CD4-positive, alpha-beta T cell treated with Interleukin-6 for 4 hours (primary cell): Measurements from ENCODE around the gene ATP6AP1.

Experiments used
- DNase-seq: peaks from one replicate; pipeline ENCODE4 v3.0.0-alpha.2; 2020; ENCODE audit warnings: mixed read lengths

Gene ATP6AP1

DNA sequence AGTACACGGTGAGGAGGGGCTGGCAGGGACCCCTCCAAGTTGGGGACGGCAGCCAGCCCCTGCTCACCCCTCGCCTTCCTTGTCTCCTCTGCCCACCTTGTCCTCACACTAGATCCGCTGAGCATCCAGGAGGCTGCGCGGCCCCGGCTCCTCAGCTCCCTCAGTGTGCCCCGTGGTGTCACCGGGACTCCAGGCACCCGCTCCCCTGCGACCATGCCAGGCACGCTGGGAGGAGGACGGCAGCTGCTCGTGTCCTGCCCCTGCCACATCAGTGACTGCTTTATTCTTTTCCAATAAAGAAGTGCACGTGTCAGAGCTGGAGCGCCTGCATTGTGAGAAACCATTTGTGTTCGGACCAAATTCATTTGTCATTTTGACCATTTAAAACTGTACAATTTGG lies 21.8 kb downstream of the ATP6AP1 start:
- no peak for DNase-seq

DNA sequence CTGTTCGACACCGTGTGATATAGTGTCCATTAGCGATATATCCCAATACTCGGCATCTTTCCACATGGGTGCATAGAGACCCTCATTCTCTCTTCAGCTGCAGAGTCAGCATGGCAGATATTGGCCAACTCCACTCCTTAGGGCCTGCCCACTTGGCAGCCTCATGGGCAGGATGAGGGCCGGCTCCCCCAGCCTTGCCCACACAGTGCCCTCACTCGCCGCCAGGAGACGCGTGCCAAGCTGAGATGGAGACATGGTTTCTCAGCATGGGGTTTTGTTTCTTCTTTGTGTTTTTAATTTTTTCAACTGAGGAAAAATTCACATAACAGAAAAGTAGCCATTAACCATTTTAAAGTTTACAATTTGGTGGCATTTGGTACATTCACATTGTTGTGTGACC lies 24.3 kb downstream of the ATP6AP1 start:
- DNase-seq: no peak

DNA sequence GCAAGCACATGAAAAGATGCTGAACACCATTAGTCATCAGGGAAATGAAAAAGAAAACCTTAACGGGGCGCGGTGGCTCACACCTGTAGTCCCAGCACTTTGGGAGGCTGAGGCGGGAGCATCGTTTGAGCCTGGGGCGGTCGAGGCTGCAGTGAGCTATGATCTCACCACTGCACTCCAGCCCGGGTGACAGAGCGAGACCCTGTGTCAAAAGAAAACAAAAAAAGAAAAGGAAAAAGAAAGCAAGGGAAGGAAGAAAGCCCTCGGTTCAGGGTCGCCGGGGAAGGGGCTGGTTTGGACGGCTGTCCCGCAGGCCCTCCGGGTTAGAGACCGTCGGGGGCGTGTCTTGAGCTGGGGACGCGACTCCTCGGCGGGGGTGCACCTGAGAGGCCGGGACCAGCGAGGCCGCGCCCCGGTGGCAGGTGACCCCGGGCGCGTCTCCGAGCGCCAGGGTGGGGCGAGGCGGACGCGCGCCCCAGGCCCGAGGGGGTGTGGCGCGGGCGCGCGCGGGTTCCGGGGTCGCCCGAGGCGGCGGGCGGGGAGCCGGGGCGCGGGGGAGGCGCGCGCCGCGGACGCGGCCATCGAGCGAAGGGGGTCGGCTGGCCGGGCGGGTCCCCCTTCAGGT lies 29.1 kb downstream of the ATP6AP1 start:
- DNase-seq: peak; percentile 73

DNA sequence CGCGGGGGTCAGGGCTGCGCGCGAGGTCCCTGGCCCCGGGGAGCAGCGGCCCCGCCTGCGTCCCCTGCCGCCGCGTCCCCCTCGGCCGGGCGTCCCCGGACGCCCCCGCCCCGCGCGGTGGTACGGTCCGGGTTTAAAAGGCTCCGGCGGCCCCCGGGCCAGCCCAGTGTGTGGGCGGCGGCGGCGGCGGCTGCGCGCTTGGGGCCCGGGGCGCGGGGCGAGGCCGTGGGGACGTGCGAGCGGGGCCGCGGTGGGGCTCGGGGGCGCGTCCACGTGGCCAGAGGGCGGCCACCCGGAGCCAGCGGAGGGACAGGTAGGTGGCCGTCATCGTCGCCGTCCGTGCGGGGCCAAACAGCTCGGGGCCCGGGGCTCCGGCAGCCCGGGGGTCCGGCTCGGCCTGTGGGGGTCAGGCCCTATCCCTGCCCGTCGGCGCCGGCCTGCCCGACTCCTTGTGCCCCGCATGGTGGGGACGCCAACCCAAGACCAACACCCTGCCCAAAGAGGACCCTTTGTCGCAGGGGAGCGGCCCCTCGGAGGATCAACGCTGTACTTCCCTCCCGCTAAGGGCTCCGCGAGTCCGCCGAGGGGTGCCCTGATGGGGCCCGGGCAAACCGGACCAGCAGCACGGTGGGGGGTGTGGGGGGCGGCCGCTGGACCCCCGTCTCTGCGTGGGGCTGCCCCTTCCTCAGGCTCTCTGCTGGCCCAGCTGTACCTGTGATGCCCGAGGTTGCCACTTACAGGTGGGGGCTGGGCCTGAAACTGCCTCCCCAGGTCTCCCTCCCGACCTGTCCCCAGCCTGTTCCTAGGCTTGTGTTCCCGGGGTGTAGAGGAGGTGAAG lies 29.9 kb downstream of the ATP6AP1 start, which contains the start of gene PLXNA3:
Gene PLXNA3 (plus strand): TSS at position 166 of the 838 bp plus-strand sequence. CDS start 1,903 bp downstream, outside the sequence.
- DNase-seq: peak; percentile 72

DNA sequence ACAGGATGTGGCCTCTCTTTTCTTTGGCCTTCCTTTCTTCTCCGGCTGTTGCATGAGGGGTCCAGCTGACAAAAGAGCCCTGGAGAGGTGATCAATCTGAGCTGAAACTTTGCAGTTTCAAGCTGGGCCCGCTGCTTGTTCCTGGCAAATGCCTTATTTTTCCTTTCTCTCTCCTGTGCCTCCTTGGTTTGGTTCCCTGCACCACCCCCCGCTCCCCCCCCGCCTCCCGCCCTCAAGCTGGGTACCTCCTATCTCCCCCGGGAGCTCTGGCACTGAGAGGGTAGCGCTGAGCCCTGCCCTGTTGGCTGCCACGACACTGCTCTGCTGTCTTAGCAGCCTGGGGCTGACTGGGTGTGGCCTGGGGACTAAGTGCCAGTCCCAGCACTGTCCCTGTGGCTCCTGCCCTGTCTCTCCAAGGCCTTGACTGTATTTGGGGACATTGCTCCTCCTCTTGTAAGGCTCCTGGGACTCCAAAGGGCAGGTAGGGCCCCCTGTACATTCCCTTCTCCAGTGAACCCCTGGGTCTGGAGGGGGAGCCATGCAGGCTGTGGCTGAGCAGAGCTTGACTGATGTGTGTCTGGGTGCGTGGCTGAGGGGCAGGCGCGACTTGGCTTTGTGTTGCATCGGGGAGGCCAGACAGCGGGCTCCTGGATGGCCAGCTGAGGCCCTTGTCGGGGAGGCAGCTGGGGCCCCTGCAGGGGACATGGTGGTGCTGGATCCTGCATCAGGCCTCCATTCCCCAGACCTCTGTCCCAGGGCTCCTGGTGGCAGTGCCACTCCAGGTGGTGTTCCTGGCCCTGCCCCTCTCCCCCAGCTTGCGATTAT lies 30.7 kb downstream of the ATP6AP1 start:
- peak; percentile 36 for DNase-seq

DNA sequence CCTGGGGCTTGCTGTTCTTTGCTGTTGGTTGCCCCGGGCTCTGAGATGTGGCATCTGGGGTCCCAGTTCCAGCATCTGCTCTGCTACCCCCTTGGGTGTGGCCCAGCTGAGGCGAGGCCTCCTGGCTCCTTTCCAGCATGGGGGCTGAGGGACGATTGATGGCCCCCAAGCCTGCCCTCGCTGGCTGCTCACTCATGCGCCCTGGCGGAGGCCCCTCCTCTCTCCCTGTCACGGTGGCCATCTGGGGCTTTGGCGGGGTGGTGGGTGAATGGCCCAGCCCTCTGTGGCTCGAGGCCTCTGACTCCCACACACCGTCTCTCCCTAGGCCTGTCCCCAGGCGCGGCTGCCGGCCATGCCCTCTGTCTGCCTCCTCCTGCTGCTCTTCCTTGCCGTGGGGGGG lies 31.4 kb downstream of the ATP6AP1 start:
- no peak for DNase-seq

DNA sequence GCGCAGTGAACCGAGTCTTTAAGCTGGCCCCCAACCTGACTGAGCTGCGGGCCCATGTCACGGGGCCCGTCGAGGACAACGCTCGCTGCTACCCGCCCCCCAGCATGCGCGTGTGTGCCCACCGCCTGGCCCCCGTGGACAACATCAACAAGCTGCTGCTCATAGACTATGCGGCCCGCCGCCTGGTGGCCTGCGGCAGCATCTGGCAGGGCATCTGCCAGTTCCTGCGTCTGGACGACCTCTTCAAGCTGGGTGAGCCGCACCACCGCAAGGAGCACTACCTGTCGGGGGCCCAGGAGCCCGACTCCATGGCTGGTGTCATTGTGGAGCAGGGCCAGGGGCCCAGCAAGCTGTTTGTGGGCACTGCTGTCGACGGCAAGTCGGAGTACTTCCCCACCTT lies 31.8 kb downstream of the ATP6AP1 start:
- DNase-seq: no peak

DNA sequence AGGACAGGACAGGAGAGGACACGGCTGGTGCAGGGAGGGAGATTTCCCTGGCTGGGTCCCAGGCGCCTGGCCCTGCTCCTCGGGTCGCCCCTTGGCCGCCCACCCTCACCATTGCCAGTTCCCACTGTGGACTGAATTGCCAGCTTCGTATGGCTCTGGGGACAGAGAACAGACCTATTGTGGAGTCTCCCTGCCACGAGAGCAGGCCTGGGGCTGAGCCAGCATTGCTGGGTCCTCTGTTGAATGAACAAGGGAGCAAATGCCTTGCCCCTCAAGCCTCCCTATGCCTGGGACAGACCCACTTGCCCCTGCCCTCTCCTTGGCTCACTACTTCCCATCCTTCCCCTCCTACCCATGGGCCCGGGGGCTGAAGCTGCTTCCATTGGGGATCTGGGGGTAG lies 33.9 kb downstream of the ATP6AP1 start:
- no peak for DNase-seq

DNA sequence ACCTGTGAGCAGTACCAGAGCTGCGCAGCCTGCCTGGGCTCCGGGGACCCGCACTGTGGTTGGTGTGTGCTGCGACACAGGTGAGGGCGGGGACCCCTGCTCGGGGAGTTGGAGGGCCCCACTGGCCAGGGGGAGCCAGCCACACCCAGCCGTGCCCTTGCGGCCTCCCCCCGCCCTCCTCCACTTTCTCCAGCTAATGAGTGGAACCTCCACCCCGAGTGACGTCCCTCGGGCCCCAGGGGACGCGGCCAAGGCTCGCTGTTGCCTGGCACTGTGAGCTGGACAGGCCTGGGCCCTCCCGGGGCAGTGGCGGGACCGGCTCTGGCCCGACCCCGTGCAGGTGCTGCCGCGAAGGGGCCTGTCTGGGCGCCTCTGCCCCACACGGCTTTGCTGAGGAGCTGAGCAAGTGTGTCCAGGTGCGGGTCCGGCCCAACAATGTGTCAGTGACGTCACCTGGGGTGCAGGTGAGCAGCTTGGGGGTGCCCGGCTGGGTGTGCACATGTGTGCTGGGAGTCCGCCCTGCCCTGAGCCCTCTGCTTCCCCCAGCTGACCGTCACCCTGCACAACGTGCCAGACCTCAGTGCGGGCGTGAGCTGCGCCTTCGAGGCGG lies 35.2 kb downstream of the ATP6AP1 start:
- DNase-seq: no peak

DNA sequence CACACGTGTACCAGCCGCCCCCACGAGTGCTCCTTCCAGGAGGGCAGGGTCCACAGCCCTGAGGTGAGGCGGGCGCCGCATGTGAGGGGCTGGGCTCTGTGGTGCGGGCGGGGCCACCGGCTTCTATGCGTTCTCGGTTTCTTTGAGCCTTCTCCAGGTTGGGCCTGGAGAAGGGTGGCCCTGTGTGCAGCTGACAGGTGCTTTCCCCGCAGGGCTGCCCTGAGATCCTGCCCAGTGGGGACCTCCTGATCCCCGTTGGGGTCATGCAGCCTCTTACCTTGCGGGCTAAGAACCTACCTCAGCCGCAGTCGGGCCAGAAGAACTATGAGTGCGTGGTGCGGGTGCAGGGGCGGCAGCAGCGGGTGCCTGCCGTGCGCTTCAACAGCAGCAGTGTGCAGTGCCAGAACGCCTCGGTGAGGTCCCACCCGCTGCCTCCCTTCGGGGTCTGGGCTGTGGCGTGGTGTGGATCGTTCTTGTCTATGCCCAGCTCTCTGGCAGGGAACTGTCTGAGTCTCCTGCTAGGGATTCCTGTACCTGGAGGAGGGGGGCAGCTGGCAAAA lies 36.4 kb downstream of the ATP6AP1 start:
- DNase-seq: no peak

DNA sequence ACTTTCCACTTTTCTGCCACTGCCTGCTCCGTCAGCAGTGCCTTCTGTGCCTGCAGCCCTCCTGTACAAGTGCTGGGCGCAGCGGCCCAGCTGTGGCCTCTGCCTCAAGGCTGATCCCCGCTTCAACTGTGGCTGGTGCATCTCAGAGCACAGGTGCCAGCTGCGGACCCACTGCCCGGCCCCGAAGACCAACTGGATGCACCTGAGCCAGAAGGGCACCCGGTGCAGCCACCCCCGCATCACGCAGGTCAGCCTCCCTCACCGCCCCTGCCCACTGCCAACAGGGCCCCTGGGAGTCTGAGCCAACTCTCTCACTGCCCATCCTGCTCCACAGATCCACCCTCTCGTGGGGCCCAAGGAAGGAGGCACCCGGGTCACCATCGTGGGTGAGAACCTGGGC lies 37.1 kb downstream of the ATP6AP1 start:
- no peak for DNase-seq

DNA sequence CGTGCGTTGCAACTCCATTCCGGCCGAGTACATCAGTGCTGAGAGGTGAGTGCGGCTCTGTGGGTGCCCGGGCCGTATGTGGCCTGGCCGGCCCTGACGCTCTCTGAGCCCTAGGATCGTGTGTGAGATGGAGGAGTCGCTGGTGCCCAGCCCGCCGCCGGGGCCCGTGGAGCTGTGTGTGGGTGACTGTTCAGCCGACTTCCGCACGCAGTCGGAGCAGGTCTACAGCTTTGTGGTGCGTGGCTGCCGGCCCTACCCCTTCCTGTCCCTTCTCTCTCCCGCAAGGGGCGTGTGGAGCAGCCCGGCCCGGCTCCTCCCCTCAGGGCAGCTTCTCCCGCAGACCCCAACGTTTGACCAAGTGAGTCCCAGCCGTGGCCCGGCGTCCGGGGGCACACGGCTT lies 37.6 kb downstream of the ATP6AP1 start:
- DNase-seq: no peak

DNA sequence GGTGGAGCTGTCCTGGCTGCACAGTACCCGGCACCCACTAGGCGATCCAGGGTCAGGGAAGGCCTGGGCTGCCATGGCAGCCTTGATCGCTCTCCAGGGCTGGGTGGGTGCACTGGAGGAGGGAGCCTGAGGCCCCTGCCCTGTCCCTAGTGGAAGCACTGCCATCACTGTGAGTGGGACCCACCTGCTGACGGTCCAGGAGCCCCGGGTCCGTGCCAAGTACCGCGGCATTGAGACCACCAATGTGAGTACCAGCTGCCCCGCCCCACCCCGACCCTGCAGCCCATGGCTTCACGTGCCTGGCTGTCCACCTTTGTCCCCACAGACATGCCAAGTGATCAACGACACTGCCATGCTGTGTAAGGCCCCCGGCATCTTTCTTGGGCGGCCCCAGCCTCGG lies 38.4 kb downstream of the ATP6AP1 start:
- DNase-seq: no peak

DNA sequence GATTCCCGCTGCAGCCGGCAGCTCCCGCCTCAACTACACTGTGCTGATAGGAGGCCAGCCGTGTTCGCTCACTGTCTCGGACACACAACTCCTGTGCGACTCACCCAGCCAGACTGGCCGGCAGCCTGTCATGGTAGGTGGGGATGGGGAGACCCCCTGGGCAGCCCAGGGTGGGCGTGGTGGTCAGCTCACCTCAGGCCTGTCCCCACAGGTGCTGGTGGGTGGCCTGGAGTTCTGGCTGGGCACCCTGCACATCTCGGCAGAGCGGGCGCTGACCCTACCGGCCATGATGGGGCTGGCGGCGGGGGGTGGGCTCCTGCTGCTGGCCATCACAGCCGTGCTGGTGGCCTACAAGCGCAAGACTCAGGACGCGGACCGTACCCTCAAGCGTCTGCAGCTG lies 39.1 kb downstream of the ATP6AP1 start:
- no peak for DNase-seq

DNA sequence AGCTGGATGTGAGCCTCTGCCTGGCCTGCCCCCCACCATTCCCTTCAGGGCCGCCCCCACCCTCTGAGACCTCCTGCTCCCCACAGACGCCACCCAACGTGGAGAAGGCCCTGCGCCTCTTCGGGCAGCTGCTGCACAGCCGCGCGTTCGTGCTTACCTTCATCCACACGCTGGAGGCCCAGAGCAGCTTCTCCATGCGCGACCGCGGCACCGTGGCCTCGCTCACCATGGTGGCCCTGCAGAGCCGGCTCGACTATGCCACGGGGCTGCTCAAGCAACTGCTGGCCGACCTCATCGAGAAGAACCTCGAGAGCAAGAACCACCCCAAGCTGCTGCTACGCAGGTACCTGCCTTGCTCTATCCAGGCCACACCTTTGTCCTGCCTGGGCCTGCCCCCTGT lies 39.7 kb downstream of the ATP6AP1 start:
- DNase-seq: no peak

DNA sequence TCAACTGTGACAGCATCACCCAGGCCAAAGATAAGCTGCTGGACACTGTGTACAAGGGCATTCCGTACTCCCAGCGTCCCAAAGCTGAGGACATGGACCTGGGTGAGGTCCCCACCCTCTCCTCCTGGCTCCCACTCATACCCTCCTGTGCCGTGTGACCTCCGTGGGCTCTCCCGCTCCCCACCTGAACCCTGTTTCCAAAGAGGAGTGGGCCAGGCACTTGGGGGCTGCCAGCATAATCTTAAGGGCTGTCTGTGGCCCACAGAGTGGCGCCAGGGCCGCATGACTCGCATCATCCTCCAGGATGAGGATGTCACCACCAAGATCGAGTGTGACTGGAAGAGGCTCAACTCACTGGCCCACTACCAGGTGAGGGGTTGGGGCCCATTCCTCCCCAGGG lies 40.6 kb downstream of the ATP6AP1 start:
- DNase-seq: no peak

DNA sequence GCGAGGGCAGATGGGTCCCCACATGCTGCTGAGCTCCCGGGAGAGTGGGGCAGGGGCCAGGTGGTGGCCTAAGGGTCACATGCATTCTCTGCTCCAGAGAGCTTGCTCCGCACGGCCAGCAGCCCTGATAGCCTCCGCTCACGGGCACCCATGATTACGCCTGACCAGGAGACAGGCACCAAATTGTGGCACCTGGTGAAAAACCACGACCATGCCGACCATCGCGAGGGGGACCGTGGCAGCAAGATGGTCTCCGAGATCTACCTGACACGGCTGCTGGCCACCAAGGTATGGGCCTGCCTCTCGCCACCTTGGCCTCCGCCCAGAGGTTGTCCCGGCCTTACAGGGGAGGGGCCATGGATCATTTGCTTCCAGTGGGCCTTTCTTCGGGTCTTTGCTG lies 41.4 kb downstream of the ATP6AP1 start:
- no peak for DNase-seq

DNA sequence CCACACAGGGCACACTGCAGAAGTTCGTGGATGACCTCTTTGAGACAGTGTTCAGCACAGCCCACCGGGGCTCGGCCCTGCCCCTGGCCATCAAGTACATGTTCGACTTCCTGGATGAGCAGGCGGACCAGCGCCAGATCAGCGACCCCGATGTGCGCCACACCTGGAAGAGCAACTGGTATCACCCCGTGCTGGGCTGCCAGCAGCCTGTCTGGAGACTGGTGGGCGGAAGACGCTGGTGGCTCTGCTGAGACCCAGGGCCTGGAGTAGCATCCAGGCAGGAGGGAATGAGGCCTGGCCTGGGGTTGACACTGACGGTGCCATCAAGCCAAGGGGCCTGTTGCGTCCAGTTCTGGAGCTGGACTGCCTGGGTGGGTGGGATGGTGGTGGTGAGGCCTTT lies 42.0 kb downstream of the ATP6AP1 start:
- no peak for DNase-seq

DNA sequence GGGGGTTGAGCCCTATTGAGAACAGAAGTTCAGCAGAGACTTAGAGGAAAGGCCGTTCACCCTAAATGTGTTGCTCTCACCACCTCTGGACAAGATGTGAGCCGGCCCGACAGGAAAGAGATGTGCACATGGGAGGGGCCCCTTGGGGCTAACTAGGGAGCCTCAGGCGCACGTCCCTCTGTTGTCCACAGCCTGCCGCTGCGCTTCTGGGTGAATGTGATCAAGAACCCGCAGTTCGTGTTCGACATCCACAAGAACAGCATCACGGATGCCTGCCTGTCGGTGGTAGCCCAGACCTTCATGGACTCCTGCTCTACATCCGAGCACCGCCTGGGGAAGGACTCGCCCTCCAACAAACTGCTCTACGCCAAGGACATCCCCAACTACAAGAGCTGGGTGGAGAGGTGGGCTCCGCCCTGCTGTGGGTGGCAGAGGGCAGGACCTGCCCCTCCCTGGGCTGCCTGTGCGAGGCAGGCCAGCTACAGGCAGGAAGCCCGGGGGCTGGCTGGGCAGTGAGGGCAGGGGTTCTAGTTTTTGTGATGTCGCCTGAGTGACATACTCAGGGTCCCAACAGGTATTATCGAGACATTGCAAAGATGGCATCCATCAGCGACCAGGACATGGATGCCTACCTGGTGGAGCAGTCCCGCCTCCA lies 42.6 kb downstream of the ATP6AP1 start:
- DNase-seq: no peak

DNA sequence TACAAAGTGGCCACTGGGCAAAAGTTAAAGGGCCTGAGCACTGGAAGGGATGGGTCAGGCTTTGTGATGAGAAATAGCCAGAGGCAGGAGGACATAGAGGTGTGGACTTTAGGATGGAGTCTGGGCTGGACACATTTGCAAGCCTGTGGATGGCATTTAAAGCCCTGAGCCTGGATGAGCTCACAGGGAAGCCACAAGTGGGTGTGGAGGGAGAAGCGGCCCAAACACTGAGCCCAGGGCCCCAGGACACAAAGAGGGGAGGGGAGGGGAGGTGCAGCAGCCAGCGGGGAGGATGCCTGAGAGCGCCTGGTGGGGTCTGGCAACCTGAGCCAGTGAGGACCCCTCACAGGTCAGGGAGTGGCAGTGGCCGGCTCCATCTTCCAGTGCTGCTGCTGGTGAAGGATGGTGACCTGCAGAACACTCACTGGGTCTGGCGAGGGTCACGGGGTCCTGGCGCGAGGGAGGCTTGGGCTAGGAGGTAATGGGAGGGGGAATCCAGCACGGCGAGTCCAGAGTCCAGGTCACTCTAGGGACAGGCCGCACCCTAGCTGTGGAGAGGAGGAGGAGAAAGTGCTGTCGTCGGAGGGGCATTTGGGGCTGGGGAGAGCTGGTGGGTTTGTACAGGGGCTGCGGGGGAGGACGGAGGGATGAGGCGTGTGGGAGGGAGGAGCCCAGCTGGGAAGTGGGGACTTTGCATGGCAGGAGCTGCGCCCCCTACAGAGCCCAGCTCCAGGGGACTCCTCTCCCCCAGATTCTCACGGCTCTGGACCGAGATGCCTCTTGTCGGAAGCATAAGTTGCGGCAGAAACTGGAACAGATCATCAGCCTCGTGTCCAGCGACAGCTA lies 43.6 kb downstream of the ATP6AP1 start:
- DNase-seq: no peak
